Duodenal mucosa (tissue), 2 donors: ENCODE measurements around the gene LIN28A.
"Not testable (repeated sequence)": the region's sequence is repeated elsewhere in the genome, so short reads cannot be mapped to it uniquely, and the experiment has no call there.

Source experiments
- H3K27ac ChIP-seq: one replicate; pipeline ENCODE4 v1.7.0; 2013; ENCODE audit warnings: low read depth, low read length
- H3K27me3 ChIP-seq, 2 donors: one replicate each; pipeline ENCODE4 v1.7.0; 2013; ENCODE audit warnings: low read length in 2 of 2, control low read depth in 1 of 2; ENCODE audit not compliant: insufficient read depth in 2 of 2, control insufficient read depth in 1 of 2
- H3K36me3 ChIP-seq, 2 donors: one replicate each; pipeline ENCODE4 v1.7.0; 2013; ENCODE audit warnings: low read length in 2 of 2, control low read depth in 1 of 2; ENCODE audit not compliant: insufficient read depth in 2 of 2, control insufficient read depth in 1 of 2
- H3K4me1 ChIP-seq, 2 donors: one replicate each; pipeline ENCODE4 v1.7.0; 2013; ENCODE audit warnings: low read length in 2 of 2, control low read depth in 1 of 2; ENCODE audit not compliant: insufficient read depth in 2 of 2, control insufficient read depth in 1 of 2
- H3K4me3 ChIP-seq, 2 donors: one replicate each; pipeline ENCODE4 v1.7.0; 2013; ENCODE audit warnings: low read length in 2 of 2, low read depth in 1 of 2
- H3K9ac ChIP-seq, 2 donors: one replicate each; pipeline ENCODE4 v1.7.0; 2013; ENCODE audit warnings: low read length in 2 of 2, low read depth in 1 of 2
- H3K9me3 ChIP-seq, 2 donors: one replicate each; pipeline ENCODE4 v1.7.0; 2013; ENCODE audit warnings: low read length in 2 of 2, control low read depth in 1 of 2; ENCODE audit not compliant: control insufficient read depth in 1 of 2

Gene LIN28A

DNA sequence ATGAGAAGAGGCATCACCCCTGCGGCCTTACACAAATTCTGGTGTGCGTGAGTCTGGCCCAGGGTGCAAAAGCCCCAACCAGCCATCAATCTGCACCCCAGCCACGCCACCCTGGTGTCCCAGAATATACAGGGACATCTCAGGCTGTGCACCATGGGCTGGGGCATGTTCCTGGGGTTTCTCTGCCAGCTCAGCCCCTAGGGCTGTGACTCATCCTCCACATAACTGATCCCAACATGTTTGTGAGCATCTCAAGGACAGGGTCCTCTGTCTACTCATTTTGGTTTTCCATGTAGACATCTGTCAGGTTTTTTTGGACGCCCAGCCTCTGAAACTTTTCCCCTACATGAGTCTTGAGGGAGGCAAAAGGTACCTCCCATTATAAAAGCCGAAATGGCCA, 38.6 kb upstream of the LIN28A start:
- no peaks in the 10 kb centered on the region for H3K36me3 ChIP-seq
- no peak overlapping the region for H3K27ac ChIP-seq
- peaks cover 0 to 5% of the 10 kb centered on the region in 2 donors for H3K4me1 ChIP-seq
- H3K9ac ChIP-seq: no peak overlapping the region
- no peaks in the 10 kb centered on the region for H3K27me3 ChIP-seq
- no peaks in the 10 kb centered on the region for H3K9me3 ChIP-seq
- no peak overlapping the region for H3K4me3 ChIP-seq

- not testable (repeated sequence) for H3K27me3 ChIP-seq, H3K36me3 ChIP-seq, H3K9ac ChIP-seq, H3K9me3 ChIP-seq, H3K27ac ChIP-seq, H3K4me3 ChIP-seq, H3K4me1 ChIP-seq
These were observed 38.0 kb upstream of the LIN28A start, which contains the start of gene ZNF683 for GRCh38 chr1:26372611-26373010. ZNF683 (minus strand) TSS chr1:26372750; CDS start chr1:26368571, 4,179 bp downstream.

DNA sequence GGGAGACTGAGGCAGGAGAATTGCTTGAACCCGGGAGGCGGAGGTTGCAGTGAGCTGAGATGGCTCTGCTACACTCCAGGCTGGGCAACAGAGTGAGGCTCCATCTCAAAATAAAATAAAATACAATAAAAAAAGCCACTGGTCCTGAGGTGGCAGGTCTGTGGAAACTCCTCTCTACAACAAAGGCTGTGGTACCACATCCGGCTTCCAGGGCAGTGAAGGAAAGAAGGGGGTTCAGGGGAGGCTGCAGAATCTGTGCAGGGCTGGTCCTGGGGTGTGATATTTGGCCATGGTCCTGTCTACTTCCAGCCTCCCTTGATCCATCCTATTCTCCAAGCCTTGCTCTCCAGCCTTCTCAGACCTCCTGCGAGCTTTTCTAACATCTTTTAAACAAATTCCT, 37.3 kb upstream of the LIN28A start:
- no peak overlapping the region for H3K9ac ChIP-seq

DNA sequence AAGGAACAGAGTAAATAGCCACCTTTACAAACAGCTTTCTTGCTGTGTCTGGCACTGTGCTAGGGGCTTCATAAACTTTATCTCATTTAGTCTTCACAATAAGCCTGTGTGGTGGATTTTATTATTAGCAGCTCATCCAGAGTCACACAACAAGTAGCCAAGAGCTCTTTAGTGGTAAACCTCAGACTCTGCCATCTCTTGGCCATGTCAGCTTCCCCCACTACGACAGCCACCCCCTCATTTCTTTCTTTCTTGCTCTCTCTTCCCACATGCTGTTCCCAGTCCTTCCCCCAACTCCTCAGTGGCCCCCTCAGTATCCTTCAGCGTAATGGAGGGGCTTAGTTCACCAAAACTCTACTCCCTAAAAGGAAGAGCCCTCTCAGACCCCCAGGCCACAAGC, 36.8 kb upstream of the LIN28A start:
- Histone ChIP-seq H3K27ac (no peak overlapping the region), H3K27me3 (no peaks in the 10 kb centered on the region), H3K4me1 (peaks cover 7 to 18% of the 10 kb centered on the region in 2 donors), H3K9ac (no peak overlapping the region), H3K36me3 (no peaks in the 10 kb centered on the region), H3K9me3 (no peaks in the 10 kb centered on the region), H3K4me3 (no peak overlapping the region)

More for the DNA sequence above, 37.3 kb upstream of the LIN28A start:
- no peak overlapping the region for H3K27ac ChIP-seq
- no peaks in the 10 kb centered on the region for H3K27me3 ChIP-seq
- no peak overlapping the region for H3K4me3 ChIP-seq
- H3K36me3 ChIP-seq: no peaks in the 10 kb centered on the region
- H3K4me1 ChIP-seq: peaks cover 2 to 13% of the 10 kb centered on the region in 2 donors
- H3K9me3 ChIP-seq: no peaks in the 10 kb centered on the region

DNA sequence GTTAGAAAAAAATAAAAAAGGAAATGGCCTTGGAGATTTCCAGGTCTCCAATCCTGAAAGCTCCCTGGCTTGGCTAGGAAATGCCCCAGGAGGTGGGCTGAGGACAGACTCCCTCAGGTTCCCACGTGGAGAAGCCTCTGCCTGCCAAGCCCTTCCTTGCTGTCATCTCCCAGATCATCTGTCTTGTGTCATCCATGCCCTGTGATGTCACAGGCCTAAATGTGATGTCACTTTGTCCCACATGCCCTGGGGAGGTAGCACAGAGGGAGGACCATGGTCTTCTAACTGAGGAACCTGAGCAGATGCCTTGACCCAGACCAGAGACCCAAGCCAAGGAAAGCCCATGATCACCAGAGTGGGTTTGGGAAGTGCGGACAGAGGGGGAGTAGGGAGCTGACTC, 36.3 kb upstream of the LIN28A start:
- H3K27me3 ChIP-seq, H3K4me3 ChIP-seq, H3K9ac ChIP-seq, H3K9me3 ChIP-seq, H3K27ac ChIP-seq, H3K36me3 ChIP-seq: not testable (repeated sequence)
- peaks cover 7 to 20% of the 10 kb centered on the region in 2 donors for H3K4me1 ChIP-seq

DNA sequence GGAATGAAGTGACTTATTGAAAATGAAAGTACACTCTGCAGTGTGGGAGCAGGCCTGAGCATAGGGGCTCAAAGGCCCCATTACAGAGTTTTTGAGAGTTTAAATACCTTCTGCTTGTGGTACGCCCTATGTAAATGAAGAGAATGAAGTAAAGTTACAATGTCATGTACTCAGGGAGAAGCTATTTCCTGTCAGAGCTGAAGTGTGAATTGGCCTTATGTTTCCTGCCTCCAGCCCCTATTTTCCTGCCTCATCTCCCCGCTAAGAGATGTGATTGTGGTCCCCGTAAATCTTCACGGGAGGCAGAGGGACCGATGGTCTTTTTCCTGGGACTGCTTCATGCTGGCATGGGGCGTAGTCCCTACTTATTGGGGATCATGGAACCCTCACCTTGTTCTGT, 35.5 kb upstream of the LIN28A start:
- Histone ChIP-seq H3K9me3 (no peaks in the 10 kb centered on the region), H3K36me3 (no peaks in the 10 kb centered on the region), H3K4me3 (no peak overlapping the region), H3K27me3 (no peaks in the 10 kb centered on the region), H3K9ac (no peak overlapping the region), H3K4me1 (peaks cover 7 to 20% of the 10 kb centered on the region in 2 donors), H3K27ac (no peak overlapping the region)

- Histone ChIP-seq H3K36me3 (no peaks in the 10 kb centered on the region), H3K9me3 (no peaks in the 10 kb centered on the region), H3K4me1 (peaks cover 7 to 20% of the 10 kb centered on the region in 2 donors), H3K9ac (no peak overlapping the region), H3K4me3 (no peak overlapping the region), H3K27me3 (no peaks in the 10 kb centered on the region), H3K27ac (no peak overlapping the region)
These were observed 34.6 kb upstream of the LIN28A start for GRCh38 chr1:26376050-26376449.

DNA sequence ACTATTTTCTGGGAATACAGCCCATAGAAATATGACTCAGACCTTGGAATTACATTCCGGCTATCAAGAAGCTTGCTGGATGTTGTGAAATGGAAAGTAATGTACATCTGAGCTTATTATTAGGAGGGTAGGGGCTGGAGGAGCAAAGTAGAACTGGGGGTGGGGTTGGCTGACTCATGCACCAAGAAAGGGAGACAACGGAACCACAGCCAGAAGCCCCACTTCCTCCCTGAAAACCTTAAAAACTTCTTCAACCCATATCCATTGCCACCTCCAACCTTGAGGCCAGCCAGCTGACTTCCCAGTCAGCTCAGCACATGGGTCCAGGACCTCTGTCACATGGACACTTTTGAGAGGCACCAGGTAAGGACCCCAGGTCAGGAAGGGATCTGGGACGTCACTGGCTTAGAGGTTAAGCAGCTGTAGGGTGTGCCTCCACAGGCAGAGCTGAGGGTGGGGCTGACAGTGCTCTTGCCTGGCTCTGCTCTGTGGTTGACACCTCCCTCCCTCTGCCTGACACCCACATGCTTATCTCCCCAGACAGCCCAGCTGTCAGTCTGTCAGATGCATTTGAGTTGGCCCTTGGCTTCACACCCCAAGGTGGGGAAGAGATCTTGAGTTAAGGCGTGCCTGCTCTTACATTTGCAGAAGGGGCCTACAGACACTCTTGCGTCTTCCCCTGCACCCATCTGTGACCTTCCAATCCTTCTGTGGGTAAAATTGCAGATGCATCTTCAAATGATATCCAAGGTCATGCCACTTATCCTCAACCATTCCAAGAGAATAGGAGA, 32.3 kb upstream of the LIN28A start:
- Histone ChIP-seq H3K27ac (no peak overlapping the region), H3K9ac (no peak overlapping the region), H3K9me3 (no peaks in the 10 kb centered on the region), H3K36me3 (no peaks in the 10 kb centered on the region), H3K4me1 (peaks cover 7 to 15% of the 10 kb centered on the region in 2 donors), H3K4me3 (peak overlapping the region in 1 of 2 donors; percentile 13), H3K27me3 (no peaks in the 10 kb centered on the region)

- Histone ChIP-seq H3K4me1 (peaks cover 7 to 15% of the 10 kb centered on the region in 2 donors), H3K36me3 (no peaks in the 10 kb centered on the region), H3K9me3 (no peaks in the 10 kb centered on the region), H3K4me3 (no peak overlapping the region), H3K9ac (no peak overlapping the region), H3K27ac (no peak overlapping the region), H3K27me3 (no peaks in the 10 kb centered on the region)
These were observed 31.8 kb upstream of the LIN28A start for GRCh38 chr1:26378879-26379251.

DNA sequence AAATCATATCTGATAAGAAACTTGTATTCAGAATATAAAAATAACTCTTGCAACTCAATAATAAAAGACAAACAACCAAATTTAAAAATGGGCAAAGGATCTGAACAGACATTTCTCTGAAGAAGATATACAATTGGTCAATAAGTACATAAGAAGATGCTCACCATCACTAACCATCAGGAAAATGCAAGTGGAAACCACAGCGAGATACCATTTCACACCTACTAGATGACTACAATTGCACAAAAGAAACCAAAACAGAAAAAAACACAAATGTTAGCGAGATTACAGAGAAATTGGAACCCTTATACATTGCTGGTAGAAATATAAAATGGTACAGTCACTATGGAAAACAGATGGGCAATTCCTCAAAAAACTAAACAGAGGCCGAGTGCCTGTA, 26.5 kb upstream of the LIN28A start:
- H3K27ac ChIP-seq: no peak overlapping the region
- no peaks in the 10 kb centered on the region for H3K27me3 ChIP-seq
- H3K36me3 ChIP-seq: no peaks in the 10 kb centered on the region
- H3K4me1 ChIP-seq: no peaks in the 10 kb centered on the region
- no peaks in the 10 kb centered on the region for H3K9me3 ChIP-seq
- H3K4me3 ChIP-seq: no peak overlapping the region
- no peak overlapping the region for H3K9ac ChIP-seq
